Forelimb muscle (tissue), 1 donor: ENCODE results near the gene CYBC1. TPM values are rescaled to one million over a fixed set of nuclear protein-coding genes. Genes with fewer than 3 reads are reported as not detected.

ENCODE experiments used
- polyA plus RNA-seq: library from polyadenylated mRNA; unstranded; fragments of 120-200 nt; gene quantifications from one replicate; pipeline ENCODE4 v1.2.1, GENCODE V29; 2013; ENCODE audit not compliant: insufficient read length

Gene CYBC1
- polyA plus RNA-seq, 1 donor = 25.2 TPM

Other genes with a start within 250 kb of the CYBC1 start
- 31.7 TPM for gene CCDC57, start 237.9 kb downstream of the CYBC1 start, polyA plus RNA-seq
- 29.7 TPM for gene SLC16A3, start 221.7 kb downstream of the CYBC1 start, polyA plus RNA-seq
- gene CSNK1D, start 177.1 kb downstream of the CYBC1 start, polyA plus RNA-seq = 63.5 TPM
- gene CD7, start 133.1 kb downstream of the CYBC1 start, polyA plus RNA-seq = 0.43 TPM
- 3.3 TPM for gene SECTM1, start 117.0 kb downstream of the CYBC1 start, polyA plus RNA-seq
- gene TEX19, start 91.5 kb downstream of the CYBC1 start, polyA plus RNA-seq = not detected
- gene UTS2R, start 79.0 kb downstream of the CYBC1 start, polyA plus RNA-seq = 5.8 TPM
- gene HEXD, start 32.4 kb downstream of the CYBC1 start, polyA plus RNA-seq = 19.6 TPM
- 17.9 TPM for gene OGFOD3, start 32.2 kb downstream of the CYBC1 start, polyA plus RNA-seq
- gene NARF, start 8.0 kb upstream of the CYBC1 start, polyA plus RNA-seq = 60.0 TPM
- 37.9 TPM for gene FOXK2, start 69.0 kb upstream of the CYBC1 start, polyA plus RNA-seq
- 56.1 TPM for gene WDR45B, start 197.7 kb upstream of the CYBC1 start, polyA plus RNA-seq
- gene RAB40B, start 247.9 kb upstream of the CYBC1 start, polyA plus RNA-seq = 48.8 TPM